ENCODE data around the gene ZZZ3.

- TF ChIP-seq ATF2 (IDR thresholded peaks at IDR 0.05; ENCODE audit: low read length) (no peak), YY1 (IDR thresholded peaks at IDR 0.05; ENCODE audit: low read depth, low read length) (no peak), EZH2 (IDR thresholded peaks at IDR 0.05; ENCODE audit: low read depth, low read length, severe bottlenecking) (no peak), TAF7 (optimal IDR thresholded peaks at IDR 0.05; ENCODE audit: borderline replicate concordance, low read depth, low read length) (no peak), USF2 (IDR thresholded peaks at IDR 0.05; ENCODE audit: low read length) (no peak), HDAC2 (IDR thresholded peaks at IDR 0.05; ENCODE audit: borderline replicate concordance in 1 of 2, low read depth in 2 of 2, low read length in 2 of 2) (no peak), NRF1 (IDR thresholded peaks at IDR 0.05; ENCODE audit: low read depth, low read length) (no peak)
- TF ChIP-seq, protein P1, sequence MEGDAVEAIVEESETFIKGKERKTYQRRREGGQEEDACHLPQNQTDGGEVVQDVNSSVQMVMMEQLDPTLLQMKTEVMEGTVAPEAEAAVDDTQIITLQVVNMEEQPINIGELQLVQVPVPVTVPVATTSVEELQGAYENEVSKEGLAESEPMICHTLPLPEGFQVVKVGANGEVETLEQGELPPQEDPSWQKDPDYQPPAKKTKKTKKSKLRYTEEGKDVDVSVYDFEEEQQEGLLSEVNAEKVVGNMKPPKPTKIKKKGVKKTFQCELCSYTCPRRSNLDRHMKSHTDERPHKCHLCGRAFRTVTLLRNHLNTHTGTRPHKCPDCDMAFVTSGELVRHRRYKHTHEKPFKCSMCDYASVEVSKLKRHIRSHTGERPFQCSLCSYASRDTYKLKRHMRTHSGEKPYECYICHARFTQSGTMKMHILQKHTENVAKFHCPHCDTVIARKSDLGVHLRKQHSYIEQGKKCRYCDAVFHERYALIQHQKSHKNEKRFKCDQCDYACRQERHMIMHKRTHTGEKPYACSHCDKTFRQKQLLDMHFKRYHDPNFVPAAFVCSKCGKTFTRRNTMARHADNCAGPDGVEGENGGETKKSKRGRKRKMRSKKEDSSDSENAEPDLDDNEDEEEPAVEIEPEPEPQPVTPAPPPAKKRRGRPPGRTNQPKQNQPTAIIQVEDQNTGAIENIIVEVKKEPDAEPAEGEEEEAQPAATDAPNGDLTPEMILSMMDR (IDR thresholded peaks at IDR 0.05; ENCODE audit: control extremely low read depth in 1 of 3, insufficient read depth in 1 of 3, low read depth in 1 of 3, low read length in 3 of 3), result no peak
- TF ChIP-seq, protein P2, sequence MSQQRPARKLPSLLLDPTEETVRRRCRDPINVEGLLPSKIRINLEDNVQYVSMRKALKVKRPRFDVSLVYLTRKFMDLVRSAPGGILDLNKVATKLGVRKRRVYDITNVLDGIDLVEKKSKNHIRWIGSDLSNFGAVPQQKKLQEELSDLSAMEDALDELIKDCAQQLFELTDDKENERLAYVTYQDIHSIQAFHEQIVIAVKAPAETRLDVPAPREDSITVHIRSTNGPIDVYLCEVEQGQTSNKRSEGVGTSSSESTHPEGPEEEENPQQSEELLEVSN (IDR thresholded peaks at IDR 0.05), result no peak
Measured at GRCh38 chr1:77718181-77718580, 35.7 kb upstream of the ZZZ3 start.

Data from H1 (cell line).